ENCODE results near the gene LAMP5. TPM values are rescaled to one million over a fixed set of nuclear protein-coding genes. Genes with fewer than 3 reads are reported as not detected.

Gene LAMP5
- total and polyA plus RNA-seq, 2 experiments from 2014 or later, result 0.21 to 0.29 TPM

GRCh38 chr20:9574776-9575175 lies 60.4 kb downstream of the LAMP5 start (continued):
- no peak for TF ChIP-seq CTCF (conservative IDR thresholded peaks at IDR 0.05; ENCODE audit: low read depth in 2 of 2)
- TF ChIP-seq EZH2 (IDR thresholded peaks at IDR 0.05; ENCODE audit: low read depth, unreplicated experiment), result no peak
- TF ChIP-seq STAT1 (IDR thresholded peaks at IDR 0.05; ENCODE audit: unreplicated experiment), result no peak
- no peak for TF ChIP-seq ZNF331 (CRISPR knock-in tag; IDR thresholded peaks at IDR 0.05; ENCODE audit: low read depth)
- TF ChIP-seq EZH2phosphoT487 (IDR thresholded peaks at IDR 0.05; ENCODE audit: unreplicated experiment), result no peak
- no peak for TF ChIP-seq POLR2AphosphoS5 (IDR thresholded peaks at IDR 0.05; ENCODE audit: low read depth)

- Mint-ChIP-seq H3K27ac (no peak overlapping the region), H3K9me3 (no peaks in the 10 kb centered on the region; the same call in 2 of the 3 replicates), H3K4me1 (peaks cover 60% of the 10 kb centered on the region), H3K4me3 (no peak overlapping the region), H3K27me3 (ENCODE audit: insufficient read depth, low read depth, poor library complexity) (peaks cover 20% of the 10 kb centered on the region), H3K36me3 (ENCODE audit: low read depth) (0 out of 3 replicates have a peak, but pooled peaks cover 2% of the 10 kb centered on the region)
- ATAC-seq (no peak), DNase-seq (ENCODE audit: low spot score) (no peak)
- H2AFZ ChIP-seq, result no peak overlapping the region
- no peak overlapping the region for H3K4me3 ChIP-seq
- no peaks in the 10 kb centered on the region for H3F3A ChIP-seq (replicated peaks; ENCODE audit: low read depth)
- no peaks in the 10 kb centered on the region for H4K20me1 ChIP-seq (replicated peaks; ENCODE audit: insufficient read depth)
- H3K4me2 ChIP-seq, result no peak overlapping the region
- peaks cover 54% of the 10 kb centered on the region for H3K4me1 ChIP-seq (ENCODE audit: insufficient read depth)
- H3K79me2 ChIP-seq (replicated peaks; ENCODE audit: insufficient read depth), result no peaks in the 10 kb centered on the region
- no peaks in the 10 kb centered on the region for H3K9me2 ChIP-seq (ENCODE audit: insufficient read depth)
- H3K36me3 ChIP-seq (ENCODE audit: insufficient read depth), result no peaks in the 10 kb centered on the region
- H3K27ac ChIP-seq (ENCODE audit: low read depth), result no peak overlapping the region
- peaks cover 49% of the 10 kb centered on the region for H3K27me3 ChIP-seq (ENCODE audit: insufficient read depth)
- TF ChIP-seq STAT1 (IDR thresholded peaks at IDR 0.05; ENCODE audit: unreplicated experiment) (no peak), EZH2 (IDR thresholded peaks at IDR 0.05; ENCODE audit: low read depth, unreplicated experiment) (no peak), CREB1 (CRISPR knock-in tag; IDR thresholded peaks at IDR 0.05; ENCODE audit: low read depth) (no peak), ZNF331 (CRISPR knock-in tag; IDR thresholded peaks at IDR 0.05; ENCODE audit: low read depth) (no peak), JUNB (IDR thresholded peaks at IDR 0.05; ENCODE audit: unreplicated experiment) (no peak), CTCF (conservative IDR thresholded peaks at IDR 0.05; ENCODE audit: low read depth in 2 of 2) (no peak), EZH2phosphoT487 (IDR thresholded peaks at IDR 0.05; ENCODE audit: unreplicated experiment) (no peak), ETS1 (IDR thresholded peaks at IDR 0.05) (no peak), POLR2AphosphoS5 (IDR thresholded peaks at IDR 0.05; ENCODE audit: low read depth) (no peak), ZNF114 (CRISPR knock-in tag; IDR thresholded peaks at IDR 0.05) (no peak), REST (IDR thresholded peaks at IDR 0.05; ENCODE audit: unreplicated experiment) (no peak), NANOG (IDR thresholded peaks at IDR 0.05; ENCODE audit: borderline replicate concordance) (no peak)
These were observed 61.4 kb downstream of the LAMP5 start for GRCh38 chr20:9575836-9576235.

Data from GM23338 (cell line).